ENCODE data around the gene PRRX2.
"Not testable (repeated sequence)": the region's sequence is repeated elsewhere in the genome, so short reads cannot be mapped to it uniquely, and the experiment has no call there.

PRRX2 gene

DNA sequence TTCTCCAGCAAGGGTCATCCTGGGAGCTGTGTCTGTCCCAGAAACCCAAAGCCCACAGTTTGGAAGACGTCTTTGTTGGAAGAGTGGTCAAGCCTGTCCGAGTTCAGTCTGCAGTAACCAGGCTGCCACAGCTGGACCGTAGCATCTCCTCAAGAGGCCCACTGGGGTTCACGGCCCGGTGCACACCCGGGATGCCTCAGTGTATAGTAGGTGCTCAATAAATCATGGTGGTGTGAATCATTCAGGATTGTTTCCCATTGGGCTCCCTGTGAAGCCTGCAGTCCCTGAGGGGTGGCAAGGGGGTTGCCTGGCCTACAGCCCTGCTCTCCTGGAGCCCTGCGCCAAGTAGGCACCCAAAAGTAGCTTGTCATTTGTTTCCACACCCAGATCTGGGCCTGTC lies 10.3 kb upstream of the PRRX2 start:
- DNase-seq = no peak

DNA sequence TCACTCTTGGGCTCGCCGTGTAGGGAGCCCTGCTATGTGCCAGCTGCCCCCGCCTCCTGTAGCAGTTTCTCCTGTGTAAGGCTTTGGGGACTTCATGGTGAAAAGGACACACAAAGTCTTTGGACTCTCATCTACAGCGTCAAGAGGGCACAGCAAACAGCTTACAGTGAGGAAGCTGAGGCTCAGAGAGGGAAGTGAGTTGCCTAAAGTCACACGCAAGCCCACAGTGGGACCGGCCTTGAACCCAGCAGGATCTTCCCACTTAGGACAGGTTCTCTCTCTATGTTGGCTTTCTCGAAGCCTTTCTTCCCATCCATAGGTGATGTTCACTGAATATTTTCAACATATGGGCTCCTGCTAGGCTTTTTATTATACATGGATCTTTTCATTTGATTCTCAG lies 9.8 kb upstream of the PRRX2 start:
- no peak for DNase-seq

DNA sequence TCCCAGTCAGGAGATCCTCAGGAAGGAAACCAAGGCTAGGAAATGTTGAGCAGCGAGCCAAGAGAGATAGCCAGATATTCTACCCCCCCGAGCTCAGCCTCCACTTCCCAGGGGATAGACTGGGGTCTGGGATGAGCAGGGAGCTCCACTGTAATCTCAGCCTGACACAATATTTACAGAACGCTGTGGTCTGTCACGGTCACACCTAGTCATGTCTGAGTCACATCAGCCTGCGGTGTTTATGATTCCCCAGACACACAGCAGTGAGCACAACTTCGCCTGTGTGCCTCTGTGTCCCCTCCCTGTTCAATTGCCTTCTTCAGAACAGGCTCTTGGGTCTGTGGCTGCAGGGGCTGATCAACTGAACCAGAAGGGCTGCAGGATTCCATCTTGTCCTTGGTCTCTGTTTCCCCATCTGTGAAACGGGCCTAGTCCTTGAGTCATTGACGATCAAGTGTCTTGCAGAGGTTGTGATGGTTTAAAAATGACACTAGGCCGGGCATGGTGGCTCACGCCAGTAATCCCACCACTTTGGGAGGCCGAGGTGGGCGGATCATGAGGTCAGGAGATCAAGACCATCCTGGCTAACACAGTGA lies 8.6 kb upstream of the PRRX2 start:
- no peak for DNase-seq

- DNase-seq = no peak
Measured at GRCh38 chr9:129661029-129661428, 4.4 kb upstream of the PRRX2 start.

- DNase-seq = not testable (repeated sequence)
Measured at GRCh38 chr9:129662239-129662638, 3.2 kb upstream of the PRRX2 start.

DNA sequence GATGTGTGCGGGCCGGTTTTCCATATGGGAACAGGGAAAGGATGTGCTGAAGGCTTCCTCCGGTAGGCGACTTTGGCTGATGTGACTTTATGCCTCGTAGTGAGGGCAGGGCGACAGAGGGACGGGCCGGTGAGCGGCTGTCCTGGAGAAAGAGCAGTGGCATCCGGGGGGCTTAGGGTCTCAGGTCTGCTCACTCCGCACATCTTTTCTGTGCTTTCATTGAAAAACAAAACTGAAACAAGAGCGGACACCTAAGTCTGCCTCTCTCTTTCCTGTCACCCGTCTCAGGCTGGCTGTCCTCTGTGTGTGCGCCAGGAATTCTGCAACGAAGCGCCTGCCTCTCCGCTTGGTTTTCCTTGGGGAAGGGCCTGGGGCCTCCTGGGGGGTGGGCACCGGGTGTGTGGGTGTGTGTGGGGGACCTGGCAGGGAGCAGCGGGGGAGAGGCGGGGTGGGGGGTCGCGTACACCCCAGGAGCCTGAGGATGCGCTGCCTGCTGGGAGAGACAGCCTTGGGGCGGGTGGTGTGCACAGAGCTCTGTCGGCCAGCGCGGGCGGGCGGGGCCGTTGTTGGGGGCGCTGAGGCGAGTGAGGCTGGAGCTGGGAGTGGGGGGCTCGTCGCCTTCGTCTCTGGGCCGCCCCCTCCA lies 580 bp upstream of the PRRX2 start:
- DNase-seq = no peak

GRCh38 chr9:129665814-129666520 lies 520 bp downstream of the PRRX2 start:
- no peak for DNase-seq

GRCh38 chr9:129666575-129666974 lies 1.1 kb downstream of the PRRX2 start:
- no peak for DNase-seq

- DNase-seq = no peak
Measured at GRCh38 chr9:129667378-129667777, 1.9 kb downstream of the PRRX2 start.

DNA sequence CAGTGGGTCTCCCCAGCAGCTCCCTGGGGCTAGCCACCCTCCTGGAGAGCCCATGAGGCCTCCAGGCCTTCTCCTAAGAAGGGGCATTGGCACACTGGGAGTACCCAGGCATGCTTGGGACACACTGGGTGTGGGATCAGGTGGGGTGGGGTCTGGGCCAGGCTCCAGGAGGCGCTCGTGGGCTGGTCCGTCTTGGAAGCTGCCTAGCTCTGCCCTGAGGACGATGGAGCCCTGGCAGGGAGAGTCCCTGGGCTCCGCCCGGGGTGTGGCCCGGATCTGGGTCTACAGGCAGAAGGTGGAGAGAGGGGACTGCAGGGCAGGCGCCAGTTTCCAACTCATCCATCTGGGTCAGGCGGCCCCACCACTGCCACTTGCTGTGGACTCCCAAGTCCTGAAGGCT lies 2.4 kb downstream of the PRRX2 start:
- no peak for DNase-seq

- no peak for DNase-seq
Measured at GRCh38 chr9:129669141-129669718, 3.8 kb downstream of the PRRX2 start.

- no peak for DNase-seq
Measured at GRCh38 chr9:129669946-129670345, 4.5 kb downstream of the PRRX2 start.

- DNase-seq = no peak
Measured at GRCh38 chr9:129671065-129671464, 5.6 kb downstream of the PRRX2 start.

DNA sequence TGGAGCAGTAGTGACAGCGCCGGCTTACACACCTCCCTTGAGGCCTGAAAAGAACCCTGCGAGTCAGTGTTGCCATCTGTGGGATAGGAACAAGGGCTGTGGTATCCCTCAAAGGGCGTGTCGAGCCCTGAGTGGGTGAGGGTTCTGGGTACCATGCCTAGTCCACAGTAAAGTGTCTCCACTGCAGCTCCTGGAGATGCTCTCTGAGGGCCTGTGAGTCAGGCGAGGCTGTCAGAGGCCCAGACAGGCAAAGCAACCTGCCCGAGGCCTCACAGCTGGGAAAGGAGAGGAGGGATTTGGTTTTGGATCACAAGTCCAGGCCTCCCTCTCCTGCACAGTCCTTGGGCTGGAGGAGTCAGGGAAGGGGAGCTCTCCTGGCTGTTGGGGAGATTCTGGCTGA lies 6.1 kb downstream of the PRRX2 start:
- DNase-seq = peak; percentile 10

- DNase-seq = no peak
Measured at GRCh38 chr9:129672702-129673101, 7.3 kb downstream of the PRRX2 start.

- no peak for DNase-seq
Measured at GRCh38 chr9:129673602-129674001, 8.2 kb downstream of the PRRX2 start.

DNA sequence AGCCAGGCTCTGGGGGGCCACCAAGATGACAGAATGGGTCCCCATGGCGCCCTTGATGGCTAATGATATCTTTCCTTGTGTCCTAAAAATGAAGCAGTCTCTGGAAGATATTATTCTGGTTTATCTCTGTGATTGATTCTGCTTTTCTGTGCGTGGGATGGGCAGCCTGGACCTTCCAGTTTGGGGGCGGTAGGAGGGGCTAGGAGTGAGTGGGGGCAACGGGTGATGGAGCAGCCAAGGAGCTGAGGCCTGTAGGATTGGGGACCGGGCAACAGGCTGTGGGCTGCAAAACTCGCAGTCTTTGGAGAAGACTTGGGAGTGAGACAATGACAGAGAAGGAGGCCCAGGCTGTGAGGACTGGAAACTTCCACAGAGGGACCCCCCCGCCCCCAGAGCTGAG lies 8.8 kb downstream of the PRRX2 start:
- no peak for DNase-seq

GRCh38 chr9:129675620-129676019 lies 10.2 kb downstream of the PRRX2 start:
- DNase-seq = no peak

- DNase-seq = no peak
Measured at GRCh38 chr9:129676287-129676686, 10.8 kb downstream of the PRRX2 start.

GRCh38 chr9:129676975-129677374 lies 11.5 kb downstream of the PRRX2 start:
- no peak for DNase-seq

DNA sequence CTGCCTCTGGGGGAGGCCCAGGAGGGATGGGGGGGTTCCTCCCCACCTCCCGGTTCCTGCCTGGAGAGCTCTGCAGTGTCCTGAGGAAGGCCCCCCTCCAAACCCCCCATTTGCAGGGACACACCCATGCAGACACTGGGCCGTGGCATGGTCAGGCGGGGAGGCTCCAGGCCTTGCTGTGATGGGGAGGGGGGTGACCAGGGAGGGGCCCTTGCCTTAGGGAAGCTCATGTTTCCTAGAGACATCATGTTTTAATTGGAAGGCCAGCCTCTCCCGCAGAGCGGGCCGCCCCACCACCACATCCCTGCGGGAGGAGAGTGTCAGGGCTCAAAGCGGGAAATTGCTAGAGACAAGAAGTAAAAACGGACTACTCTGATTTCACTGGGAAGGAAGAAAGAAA lies 12.0 kb downstream of the PRRX2 start:
- DNase-seq = no peak

GRCh38 chr9:129678844-129679243 lies 13.4 kb downstream of the PRRX2 start:
- DNase-seq = no peak

DNA sequence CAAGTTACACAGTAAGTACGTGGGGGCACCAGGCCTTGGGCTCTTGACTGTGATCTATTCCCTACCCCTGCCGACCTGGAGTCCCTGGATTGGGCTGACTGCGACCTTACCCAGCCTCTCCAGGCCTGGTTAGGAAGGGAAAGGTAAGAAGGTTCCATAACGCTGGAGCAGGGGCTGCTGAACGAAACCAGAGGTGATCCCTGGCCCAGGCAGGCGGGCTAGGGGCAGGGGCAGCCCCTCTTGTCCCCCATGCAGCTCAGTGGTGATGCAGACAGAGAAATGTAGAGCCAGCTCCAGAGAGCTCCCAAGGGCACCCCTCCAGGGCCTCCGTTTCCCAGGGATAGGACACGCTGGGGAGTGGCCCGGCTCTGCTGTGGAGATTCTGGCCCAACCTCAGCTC lies 14.1 kb downstream of the PRRX2 start:
- no peak for DNase-seq

DNA sequence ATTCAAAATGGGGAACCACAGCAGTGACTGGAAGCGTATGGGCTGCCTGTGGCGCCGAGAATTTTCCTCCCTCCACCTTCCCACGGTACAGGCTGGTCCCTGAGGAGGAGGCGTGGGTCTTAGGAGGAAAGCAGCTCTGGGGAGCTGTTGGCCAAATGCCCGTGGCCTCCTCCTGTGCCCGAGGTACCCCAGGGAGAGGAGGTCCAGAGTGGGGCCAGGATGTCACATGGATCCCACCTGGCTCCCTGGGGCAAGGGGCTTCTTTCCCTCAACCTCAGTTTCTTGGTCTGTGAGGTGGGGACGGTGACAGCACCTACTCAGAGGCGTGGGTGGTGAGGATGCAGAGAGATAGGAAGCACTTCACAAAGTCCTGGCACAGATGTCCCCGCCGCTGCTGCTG lies 16.5 kb downstream of the PRRX2 start:
- DNase-seq = no peak

Measured in activated CD4-positive, alpha-beta T cell treated with anti-CD3 and anti-CD28 coated beads, Interleukin-2, Interleukin-6, amounts not matched to agents 100 ng/mL and 50 ng/mL, durations not matched to agents 16 hours and 8 hours (primary cell).